CD14-positive monocyte (primary cell): ENCODE data around the gene SLC38A1. TPM values are rescaled to one million over a fixed set of nuclear protein-coding genes. Genes with fewer than 3 reads are reported as not detected.

Experiments used
- DNase-seq, 3 donors: peaks; one replicate each; pipeline ENCODE4 v3.0.0-alpha.2; 2011 to 2022
- H2AFZ ChIP-seq: 2 replicates; pipeline ENCODE4 v1.6.0; 2012; ENCODE audit warnings: mild to moderate bottlenecking, low read depth, low read length, inconsistent platforms; ENCODE audit not compliant: insufficient read depth, poor library complexity, severe bottlenecking
- H3K27ac ChIP-seq, 2 donors: 1 replicate in 1 of 2; 2 replicates in 1 of 2; pipeline ENCODE4 v1.5.1; 2012 to 2013; ENCODE audit warnings: low read length in 2 of 2, control low read depth in 1 of 2, inconsistent platforms in 1 of 2, low read depth in 1 of 2, mild to moderate bottlenecking in 1 of 2
- H3K27me3 ChIP-seq, 2 donors: one replicate each; pipeline versions ENCODE4 v1.6.0 to v1.6.1; 2011 to 2013; ENCODE audit warnings: low read length in 2 of 2; ENCODE audit not compliant: control insufficient read depth in 2 of 2, insufficient read depth in 2 of 2
- H3K36me3 ChIP-seq, 2 donors: replicated peaks in 1 of 2; 1 replicate in 1 of 2; 2 replicates in 1 of 2; pipeline versions ENCODE4 v1.5.1 to v1.6.1; 2012 to 2013; ENCODE audit warnings: low read length in 2 of 2, control low read depth in 1 of 2, inconsistent platforms in 1 of 2, mild to moderate bottlenecking in 1 of 2; ENCODE audit not compliant: insufficient read depth in 2 of 2, control insufficient read depth in 1 of 2
- H3K4me1 ChIP-seq, 2 donors: 1 replicate in 1 of 2; 2 replicates in 1 of 2; pipeline versions ENCODE4 v1.5.1 to v1.6.1; 2012 to 2013; ENCODE audit warnings: low read length in 2 of 2, control low read depth in 1 of 2, inconsistent platforms in 1 of 2, mild to moderate bottlenecking in 1 of 2, moderate library complexity in 1 of 2; ENCODE audit not compliant: insufficient read depth in 2 of 2, control insufficient read depth in 1 of 2
- H3K4me2 ChIP-seq: replicated peaks from 2 replicates; pipeline ENCODE3; 2012; ENCODE audit warnings: low read length, moderate library complexity, mild to moderate bottlenecking; ENCODE audit not compliant: poor library complexity, severe bottlenecking; ENCODE audit errors: extremely low read depth
- H3K4me3 ChIP-seq, 3 experiments: fragments of 200-600 bp in 1 of 3; sonication (generic) in 1 of 3; replicated peaks in 1 of 3; 1 replicate in 2 of 3; 2 replicates in 1 of 3; pipeline ENCODE4 v1.5.1; 2011 to 2013; ENCODE audit warnings: low read length in 3 of 3, mild to moderate bottlenecking in 3 of 3, control low read depth in 2 of 3, low read depth in 2 of 3, inconsistent platforms in 1 of 3, moderate library complexity in 1 of 3
- H3K79me2 ChIP-seq: 2 replicates; pipeline ENCODE4 v1.6.0; 2012; ENCODE audit warnings: mild to moderate bottlenecking, control low read depth, inconsistent platforms, low read length, moderate library complexity; ENCODE audit not compliant: insufficient read depth
- H3K9ac ChIP-seq: 2 replicates; pipeline ENCODE4 v1.6.0; 2017; ENCODE audit warnings: low read length, mild to moderate bottlenecking; ENCODE audit not compliant: insufficient read depth, poor library complexity, severe bottlenecking
- H3K9me3 ChIP-seq, 2 donors: replicated peaks in 1 of 2; 1 replicate in 1 of 2; 2 replicates in 1 of 2; pipeline versions ENCODE4 v1.5.1 to v1.6.1; 2012 to 2013; ENCODE audit warnings: low read length in 2 of 2, control low read depth in 1 of 2; ENCODE audit not compliant: control insufficient read depth in 1 of 2, insufficient read depth in 1 of 2
- H4K20me1 ChIP-seq: 2 replicates; pipeline ENCODE4 v1.6.0; 2012; ENCODE audit warnings: mild to moderate bottlenecking, low read length, control low read depth, moderate library complexity; ENCODE audit not compliant: insufficient read depth
- H3K27ac Mint-ChIP-seq, 7 donors: one replicate each; pipeline ENCODE4 v1.8.0; 2020; ENCODE audit warnings: mild to moderate bottlenecking in 7 of 7, mixed read lengths in 7 of 7, moderate library complexity in 6 of 7, inconsistent platforms in 2 of 7
- H3K27me3 Mint-ChIP-seq, 3 donors: one replicate each; pipeline ENCODE4 v1.8.0; 2021 to 2022; ENCODE audit warnings: low read depth in 3 of 3, mild to moderate bottlenecking in 3 of 3, mixed read lengths in 3 of 3, moderate library complexity in 3 of 3, inconsistent platforms in 1 of 3
- H3K36me3 Mint-ChIP-seq, 2 donors: one replicate each; pipeline ENCODE4 v1.8.0; 2020; ENCODE audit warnings: mixed read lengths in 2 of 2, inconsistent platforms in 1 of 2, mild to moderate bottlenecking in 1 of 2
- H3K4me1 Mint-ChIP-seq: one replicate; pipeline ENCODE4 v1.8.0; 2020; ENCODE audit warnings: mild to moderate bottlenecking, mixed read lengths
- H3K4me3 Mint-ChIP-seq, 2 donors: one replicate each; pipeline ENCODE4 v1.8.0; 2020; ENCODE audit warnings: mild to moderate bottlenecking in 2 of 2, mixed read lengths in 2 of 2, moderate library complexity in 1 of 2
- H3K9me3 Mint-ChIP-seq, 7 donors: one replicate each; pipeline ENCODE4 v1.8.0; 2020 to 2022; ENCODE audit warnings: mixed read lengths in 7 of 7, mild to moderate bottlenecking in 6 of 7, moderate library complexity in 6 of 7, inconsistent platforms in 2 of 7
- WGBS: methylation state at CpG from one replicate; pipeline ENCODE4 v1.1.5; 2013; ENCODE audit warnings: missing lambda C conversion rate; ENCODE audit not compliant: insufficient coverage; 5-methylcytosine and 5-hydroxymethylcytosine counted together
- intact Hi-C, 2 donors: fragments of 100-400 bp; cut with micrococcal nuclease; formaldehyde crosslinking; loops; one replicate each; pipeline versions ENCODE4 v1.15.0 to v1.15.1; 2023
- polyA plus RNA-seq, 3 donors: library from polyadenylated mRNA; depleted of rRNA in 1 of 3; unstranded in 2 of 3; stranded (reverse) in 1 of 3; fragments of 300-500 nt in 2 of 3; fragments of >200 nt in 1 of 3; fragmentation: Illumina TruSeq in 2 of 3; gene quantifications; 1 replicate in 2 of 3; 2 replicates in 1 of 3; pipeline ENCODE4 v1.2.3, GENCODE V29; 2012 to 2021
- TF ChIP-seq, protein P1 (sequence below): fragments of 200-600 bp; IDR thresholded peaks from one replicate; pipeline ENCODE4 v1.8.0; 2022; ENCODE audit warnings: antibody characterized with exemption, mild to moderate bottlenecking

The SLC38A1 gene
- polyA plus RNA-seq, 3 donors = 0.92 to 1.9 (median 1.6) TPM

DNA sequence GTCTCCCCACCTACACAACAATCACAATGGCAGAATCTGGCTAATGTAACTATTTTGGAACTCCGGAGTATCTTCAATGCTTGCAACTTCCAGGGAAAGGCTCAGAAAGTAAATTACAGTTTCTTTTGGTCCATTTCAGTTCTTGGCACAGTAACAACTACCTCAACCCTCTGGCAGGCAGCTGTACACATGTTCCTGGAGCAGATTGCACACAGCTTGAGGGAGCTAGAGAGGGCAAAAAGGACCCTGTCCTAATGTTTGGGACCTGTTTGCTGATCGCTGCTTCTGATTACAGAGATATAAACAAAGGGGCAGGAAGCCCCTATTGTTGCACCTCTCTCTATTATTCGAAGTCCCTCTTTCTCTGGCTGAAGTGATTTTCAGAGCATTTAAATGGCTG is 35.2 kb upstream of the SLC38A1 start:
- H3K9me3 ChIP-seq = no peaks in the 10 kb centered on the region
- H3K9me3 Mint-ChIP-seq = peaks cover 6 to 20% (median 15%) of the 10 kb centered on the region in 7 donors
- no peaks in the 10 kb centered on the region for H3K36me3 ChIP-seq
- H3K79me2 ChIP-seq = no peaks in the 10 kb centered on the region
- no peak overlapping the region for H3K27ac ChIP-seq
- no peaks in the 10 kb centered on the region for H3K27me3 ChIP-seq
- H3K36me3 Mint-ChIP-seq = no peaks in the 10 kb centered on the region
- no peaks in the 10 kb centered on the region for H4K20me1 ChIP-seq
- no peak overlapping the region for H2AFZ ChIP-seq
- no peak overlapping the region for H3K27ac Mint-ChIP-seq
- H3K4me3 Mint-ChIP-seq = no peak overlapping the region
- no peak overlapping the region for H3K4me3 ChIP-seq
- no peak overlapping the region for H3K9ac ChIP-seq
- intact Hi-C loops = loop anchor here in 1 of 2 donors (10.0 kb wide), 1 partner anchor 149 kb away; no protein-coding TSS in a partner anchor
- TF ChIP-seq, protein P1, sequence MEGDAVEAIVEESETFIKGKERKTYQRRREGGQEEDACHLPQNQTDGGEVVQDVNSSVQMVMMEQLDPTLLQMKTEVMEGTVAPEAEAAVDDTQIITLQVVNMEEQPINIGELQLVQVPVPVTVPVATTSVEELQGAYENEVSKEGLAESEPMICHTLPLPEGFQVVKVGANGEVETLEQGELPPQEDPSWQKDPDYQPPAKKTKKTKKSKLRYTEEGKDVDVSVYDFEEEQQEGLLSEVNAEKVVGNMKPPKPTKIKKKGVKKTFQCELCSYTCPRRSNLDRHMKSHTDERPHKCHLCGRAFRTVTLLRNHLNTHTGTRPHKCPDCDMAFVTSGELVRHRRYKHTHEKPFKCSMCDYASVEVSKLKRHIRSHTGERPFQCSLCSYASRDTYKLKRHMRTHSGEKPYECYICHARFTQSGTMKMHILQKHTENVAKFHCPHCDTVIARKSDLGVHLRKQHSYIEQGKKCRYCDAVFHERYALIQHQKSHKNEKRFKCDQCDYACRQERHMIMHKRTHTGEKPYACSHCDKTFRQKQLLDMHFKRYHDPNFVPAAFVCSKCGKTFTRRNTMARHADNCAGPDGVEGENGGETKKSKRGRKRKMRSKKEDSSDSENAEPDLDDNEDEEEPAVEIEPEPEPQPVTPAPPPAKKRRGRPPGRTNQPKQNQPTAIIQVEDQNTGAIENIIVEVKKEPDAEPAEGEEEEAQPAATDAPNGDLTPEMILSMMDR = no peak
- no peak overlapping the region for H3K4me2 ChIP-seq
- H3K27me3 Mint-ChIP-seq = peaks cover 0 to 2% (median 0%) of the 10 kb centered on the region in 3 donors
- peaks cover 5% of the 10 kb centered on the region for H3K4me1 Mint-ChIP-seq
- no peak for DNase-seq
- H3K4me1 ChIP-seq = no peaks in the 10 kb centered on the region
- WGBS = 100% methylated on average over 1 of the region's 3 CpGs

DNA sequence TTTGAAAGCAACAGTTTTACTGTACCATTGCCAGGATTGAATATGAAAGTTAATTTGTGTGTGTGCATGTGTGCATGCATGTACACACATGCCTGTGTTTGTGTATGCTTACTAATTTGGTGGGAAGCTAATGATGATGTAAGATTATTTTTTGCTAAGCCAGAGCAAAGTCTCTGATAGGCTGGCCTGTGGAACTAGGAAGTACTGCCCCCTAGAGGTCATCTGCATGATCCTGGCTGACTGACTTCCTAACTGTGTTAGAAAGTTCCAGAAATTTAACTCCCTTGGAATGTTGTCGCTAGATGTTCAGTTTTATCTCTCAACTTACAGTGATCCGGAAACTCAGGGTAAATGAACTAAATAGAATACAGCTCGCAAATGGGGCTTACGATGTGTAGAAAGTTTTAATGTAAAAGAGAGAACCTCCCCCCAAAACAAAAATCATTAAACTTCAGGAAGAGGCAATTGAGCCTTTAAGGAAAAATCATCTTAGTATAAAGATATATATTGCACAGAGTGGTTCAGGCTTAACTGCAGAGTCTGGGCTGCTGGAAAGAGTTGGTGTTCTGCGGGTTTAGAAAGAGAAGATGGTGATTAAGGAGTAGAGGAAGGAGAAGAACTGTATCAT is 34.3 kb upstream of the SLC38A1 start:
- H3K9me3 Mint-ChIP-seq = peaks cover 2 to 12% (median 10%) of the 10 kb centered on the region in 7 donors
- peaks cover 0 to 2% (median 0%) of the 10 kb centered on the region in 3 donors for H3K27me3 Mint-ChIP-seq
- H3K27ac Mint-ChIP-seq = no peak overlapping the region
- Histone ChIP-seq H3K9me3 (no peaks in the 10 kb centered on the region), H3K36me3 (no peaks in the 10 kb centered on the region), H3K4me2 (no peak overlapping the region), H3K4me1 (no peaks in the 10 kb centered on the region), H3K79me2 (no peaks in the 10 kb centered on the region), H3K9ac (no peak overlapping the region), H3K4me3 (no peak overlapping the region), H3K27me3 (no peaks in the 10 kb centered on the region), H2AFZ (no peak overlapping the region), H4K20me1 (no peaks in the 10 kb centered on the region), H3K27ac (no peak overlapping the region)
- no peak overlapping the region for H3K4me3 Mint-ChIP-seq
- DNase-seq = peak; percentile 39 to 66 (median 62)
- intact Hi-C loops = loop anchor here in 1 of 2 donors (10.0 kb wide), 1 partner anchor 148 kb away; no protein-coding TSS in a partner anchor
- peaks cover 5% of the 10 kb centered on the region for H3K4me1 Mint-ChIP-seq
- TF ChIP-seq, protein P1 = peak; percentile 76
- no peaks in the 10 kb centered on the region for H3K36me3 Mint-ChIP-seq
- 100% methylated on average over 1 of the region's 5 CpGs for WGBS
